Sigmoid colon (tissue), 4 donors: ENCODE results near the gene SPHK2.
A peak's percentile ranks its signal among the peaks of the same experiment; 100 is the strongest.

Experiments used
- EP300 ChIP-seq, 4 donors: sonication (generic); formaldehyde crosslinking; IDR thresholded peaks; one replicate each; pipeline ENCODE4 v1.6.1; 2017; ENCODE audit warnings: antibody characterized with exemption in 4 of 4
- POLR2A ChIP-seq, 2 donors: fragments of 450-650 bp; IDR thresholded peaks; one replicate each; pipeline ENCODE4 v1.6.1; 2016; ENCODE audit warnings: antibody characterized with exemption in 2 of 2, mild to moderate bottlenecking in 2 of 2, moderate library complexity in 2 of 2
- POLR2AphosphoS5 ChIP-seq, 4 donors: sonication (generic); formaldehyde crosslinking; IDR thresholded peaks; one replicate each; pipeline ENCODE4 v1.6.1; 2017; ENCODE audit warnings: antibody characterized with exemption in 4 of 4
- TF ChIP-seq, protein P1 (sequence below), 4 experiments: fragments of 450-650 bp in 3 of 4; fragments of 200-600 bp in 1 of 4; IDR thresholded peaks; one replicate each; pipeline ENCODE4 v1.5.1; 2016 to 2019; ENCODE audit warnings: antibody characterized with exemption in 4 of 4, mild to moderate bottlenecking in 3 of 4, moderate library complexity in 2 of 4

DNA sequence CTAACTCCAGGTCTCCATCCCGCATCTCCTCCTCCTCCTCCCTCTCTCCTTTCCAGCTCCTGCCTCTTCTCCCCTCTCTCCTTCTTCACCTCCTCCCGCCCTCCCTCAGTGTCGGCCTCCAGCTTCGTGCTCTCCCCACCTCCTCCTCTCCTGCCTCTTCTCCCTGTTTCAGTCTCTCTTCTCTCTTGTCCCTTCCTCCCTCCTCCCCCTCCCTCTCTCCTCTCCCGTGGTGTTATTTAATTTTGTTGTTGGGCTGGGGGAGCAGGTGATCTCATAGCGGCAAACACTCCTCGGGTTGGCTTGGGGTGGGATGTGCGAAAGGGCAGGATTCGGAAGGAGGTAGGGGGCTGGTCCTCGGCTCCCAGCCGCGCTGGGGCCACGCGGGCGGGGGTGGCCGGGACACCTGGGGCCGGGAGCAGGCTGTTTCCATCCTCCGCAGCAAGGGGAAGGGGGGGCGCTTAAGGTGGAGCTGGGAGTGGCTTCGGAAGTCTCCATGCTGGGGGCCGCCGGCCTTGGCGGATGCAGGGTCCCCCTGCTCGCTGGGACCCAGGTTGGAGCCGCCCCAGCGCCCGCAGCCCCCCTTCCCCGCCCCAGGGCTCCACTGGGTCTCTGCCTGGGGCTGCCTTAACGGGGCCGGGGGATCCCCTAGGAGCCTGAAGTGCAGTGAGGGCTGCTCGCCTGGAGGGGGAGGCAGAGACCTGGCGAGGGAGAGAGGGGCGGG, 26.9 kb downstream of the SPHK2 start, which contains the start of gene CA11:
- TF ChIP-seq, protein P1, sequence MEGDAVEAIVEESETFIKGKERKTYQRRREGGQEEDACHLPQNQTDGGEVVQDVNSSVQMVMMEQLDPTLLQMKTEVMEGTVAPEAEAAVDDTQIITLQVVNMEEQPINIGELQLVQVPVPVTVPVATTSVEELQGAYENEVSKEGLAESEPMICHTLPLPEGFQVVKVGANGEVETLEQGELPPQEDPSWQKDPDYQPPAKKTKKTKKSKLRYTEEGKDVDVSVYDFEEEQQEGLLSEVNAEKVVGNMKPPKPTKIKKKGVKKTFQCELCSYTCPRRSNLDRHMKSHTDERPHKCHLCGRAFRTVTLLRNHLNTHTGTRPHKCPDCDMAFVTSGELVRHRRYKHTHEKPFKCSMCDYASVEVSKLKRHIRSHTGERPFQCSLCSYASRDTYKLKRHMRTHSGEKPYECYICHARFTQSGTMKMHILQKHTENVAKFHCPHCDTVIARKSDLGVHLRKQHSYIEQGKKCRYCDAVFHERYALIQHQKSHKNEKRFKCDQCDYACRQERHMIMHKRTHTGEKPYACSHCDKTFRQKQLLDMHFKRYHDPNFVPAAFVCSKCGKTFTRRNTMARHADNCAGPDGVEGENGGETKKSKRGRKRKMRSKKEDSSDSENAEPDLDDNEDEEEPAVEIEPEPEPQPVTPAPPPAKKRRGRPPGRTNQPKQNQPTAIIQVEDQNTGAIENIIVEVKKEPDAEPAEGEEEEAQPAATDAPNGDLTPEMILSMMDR (IDR thresholded peaks at IDR 0.05): peak; percentile 91 to 97 (median 93)
- TF ChIP-seq POLR2A (IDR thresholded peaks at IDR 0.05): peak; percentile 59 to 64
- TF ChIP-seq POLR2AphosphoS5 (IDR thresholded peaks at IDR 0.05): peak; percentile 27 to 65 (median 39)
- no peak for TF ChIP-seq EP300 (IDR thresholded peaks at IDR 0.05)
